Ishikawa (cell line): ENCODE data around the gene KCNC1.

Source experiments
- CEBPB ChIP-seq: IDR thresholded peaks from 2 replicates; pipeline ENCODE4 v1.6.1; 2012
- CREB1 ChIP-seq: IDR thresholded peaks from 2 replicates; pipeline ENCODE4 v1.6.1; 2012; ENCODE audit warnings: low read depth
- EGR1 ChIP-seq: IDR thresholded peaks from 2 replicates; pipeline ENCODE4 v1.6.1; 2012
- EP300 ChIP-seq: IDR thresholded peaks from 2 replicates; pipeline ENCODE4 v1.6.1; 2012; ENCODE audit warnings: borderline replicate concordance
- FOXM1 ChIP-seq: IDR thresholded peaks from 2 replicates; pipeline ENCODE4 v1.6.1; 2012; ENCODE audit warnings: low read depth, borderline replicate concordance
- NFIC ChIP-seq: IDR thresholded peaks from 2 replicates; pipeline ENCODE4 v1.6.1; 2012
- RAD21 ChIP-seq: IDR thresholded peaks from 2 replicates; pipeline ENCODE4 v1.6.1; 2012; ENCODE audit warnings: low read depth
- REST ChIP-seq: IDR thresholded peaks from 2 replicates; pipeline ENCODE4 v1.6.1; 2012; ENCODE audit warnings: low read depth, mild to moderate bottlenecking
- TAF1 ChIP-seq: IDR thresholded peaks from 2 replicates; pipeline ENCODE4 v1.6.1; 2012; ENCODE audit warnings: low read depth, mild to moderate bottlenecking
- TCF12 ChIP-seq: IDR thresholded peaks from 2 replicates; pipeline ENCODE4 v1.6.1; 2012; ENCODE audit warnings: low read depth
- TEAD4 ChIP-seq: IDR thresholded peaks from 2 replicates; pipeline ENCODE4 v1.6.1; 2012
- USF1 ChIP-seq: IDR thresholded peaks from 2 replicates; pipeline ENCODE4 v1.6.1; 2012
- YY1 ChIP-seq: IDR thresholded peaks from 2 replicates; pipeline ENCODE4 v1.6.1; 2012; ENCODE audit warnings: low read depth
- ZBTB7A ChIP-seq: IDR thresholded peaks from 2 replicates; pipeline ENCODE4 v1.6.1; 2012; ENCODE audit warnings: low read depth
- TF ChIP-seq, protein P1 (sequence below): IDR thresholded peaks from 2 replicates; pipeline ENCODE4 v1.6.1; 2012

KCNC1 gene

DNA sequence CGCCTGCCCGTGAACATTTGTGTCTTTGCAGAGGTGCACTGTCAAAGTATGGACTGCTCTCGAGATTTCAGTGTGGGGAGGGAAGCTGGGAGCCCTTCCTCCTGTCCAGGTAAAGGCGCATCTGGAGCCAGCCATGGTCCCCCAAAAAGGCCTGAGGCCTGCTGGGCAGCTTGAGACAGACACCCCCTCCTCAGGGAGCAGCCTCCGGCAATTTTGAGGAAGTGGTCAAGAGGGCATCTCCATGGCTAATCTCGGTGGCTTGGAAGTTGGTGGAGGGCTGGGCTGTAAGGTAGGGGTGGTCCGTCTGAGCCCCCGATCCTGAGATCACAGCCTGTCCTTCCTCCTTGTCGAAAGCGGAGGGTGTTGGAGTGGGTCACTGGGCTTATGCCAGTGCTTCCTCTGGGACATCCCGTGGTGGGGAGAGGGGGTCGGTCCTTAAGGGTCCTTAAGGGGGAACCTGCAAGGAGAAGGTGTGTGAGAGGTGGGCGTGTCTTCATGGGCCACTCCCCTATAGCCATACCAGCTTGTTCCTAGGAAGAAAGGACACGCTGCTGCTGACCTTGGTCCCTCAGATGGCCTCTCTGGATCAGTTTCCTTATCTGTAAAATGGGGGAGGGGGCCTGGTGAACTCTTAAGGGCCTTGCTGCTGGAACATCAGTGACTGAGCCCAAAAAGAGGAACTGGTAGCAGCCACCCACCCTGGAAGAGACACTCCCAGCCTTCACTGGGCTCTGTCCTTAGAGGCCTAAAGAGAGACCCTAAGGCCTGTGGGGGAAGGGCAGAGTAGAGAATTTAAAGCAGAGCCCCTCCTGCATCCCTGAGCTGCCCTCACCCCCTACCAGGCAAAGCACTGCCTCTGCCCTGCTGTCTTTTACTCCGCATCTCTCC, 2.6 kb downstream of the KCNC1 start:
- TF ChIP-seq CREB1 (no peak), TAF1 (no peak), EGR1 (no peak), ZBTB7A (no peak; the same call in 1 of the 2 replicates), YY1 (no peak), FOXM1 (no peak), EP300 (no peak)

GRCh38 chr11:17738151-17738973, 3.8 kb downstream of the KCNC1 start:
- no peak for TF ChIP-seq TAF1
- no peak for TF ChIP-seq CEBPB
- no peak for TF ChIP-seq FOXM1
- TF ChIP-seq, protein P1, sequence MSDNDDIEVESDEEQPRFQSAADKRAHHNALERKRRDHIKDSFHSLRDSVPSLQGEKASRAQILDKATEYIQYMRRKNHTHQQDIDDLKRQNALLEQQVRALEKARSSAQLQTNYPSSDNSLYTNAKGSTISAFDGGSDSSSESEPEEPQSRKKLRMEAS, result no peak
- TF ChIP-seq REST, result no peak

DNA sequence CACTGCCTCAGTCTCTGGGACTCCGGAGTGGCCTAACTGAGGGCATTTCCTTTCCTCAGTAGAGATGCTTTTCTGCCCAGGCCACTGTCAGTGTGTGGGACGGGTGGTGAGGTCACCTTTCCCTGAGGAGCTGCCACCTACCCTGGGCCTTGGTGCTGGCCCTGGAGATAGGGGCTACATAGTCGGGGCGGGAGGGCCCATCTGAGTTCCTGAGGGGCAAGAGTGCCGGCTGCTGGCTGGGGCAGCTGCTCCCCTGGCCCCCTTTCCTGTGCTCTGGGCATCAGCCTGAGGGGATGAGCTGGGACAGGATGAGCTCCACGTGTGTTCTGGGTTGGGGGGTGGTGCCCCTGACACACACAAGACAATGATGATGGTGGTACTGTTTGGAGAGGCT, 5.4 kb downstream of the KCNC1 start:
- TF ChIP-seq NFIC, result no peak
- no peak for TF ChIP-seq YY1
- TF ChIP-seq TAF1, result no peak
- no peak for TF ChIP-seq REST
- TF ChIP-seq FOXM1, result no peak
- TF ChIP-seq USF1, result no peak
- no peak for TF ChIP-seq CEBPB
- TF ChIP-seq CREB1, result no peak
- TF ChIP-seq, protein P1, result no peak
- no peak for TF ChIP-seq EP300
- no peak for TF ChIP-seq ZBTB7A
- no peak for TF ChIP-seq RAD21
- no peak for TF ChIP-seq EGR1
- no peak for TF ChIP-seq TEAD4
- TF ChIP-seq TCF12, result no peak

GRCh38 chr11:17740649-17741235, 6.2 kb downstream of the KCNC1 start:
- no peak for TF ChIP-seq EP300
- no peak for TF ChIP-seq TAF1
- TF ChIP-seq CEBPB, result no peak
- no peak for TF ChIP-seq USF1
- no peak for TF ChIP-seq REST
- TF ChIP-seq, protein P1, result no peak
- no peak for TF ChIP-seq TCF12
- TF ChIP-seq EGR1, result no peak
- TF ChIP-seq ZBTB7A, result no peak
- no peak for TF ChIP-seq FOXM1
- TF ChIP-seq RAD21, result no peak
- TF ChIP-seq CREB1, result no peak
- no peak for TF ChIP-seq YY1
- TF ChIP-seq NFIC, result no peak
